Measurements from ENCODE around the gene MAP1LC3B2. TPM values are rescaled to one million over a fixed set of nuclear protein-coding genes. Genes with fewer than 3 reads are reported as not detected.
A peak's percentile ranks its signal among the peaks of the same experiment; 100 is the strongest.

MAP1LC3B2 gene
- total RNA-seq, 1 donor from 2014 or later = 5.8 TPM

- H3K36me3 ChIP-seq (ENCODE audit: insufficient read depth, low read length) = no peaks in the 10 kb centered on the region
- H3K4me2 ChIP-seq (ENCODE audit: low read length) = no peak overlapping the region
- no peaks in the 10 kb centered on the region for H3K4me1 Mint-ChIP-seq (ENCODE audit: low read depth, unreplicated experiment)
- no peak overlapping the region for H3K4me3 Mint-ChIP-seq (ENCODE audit: unreplicated experiment)
- TF ChIP-seq, protein P1, sequence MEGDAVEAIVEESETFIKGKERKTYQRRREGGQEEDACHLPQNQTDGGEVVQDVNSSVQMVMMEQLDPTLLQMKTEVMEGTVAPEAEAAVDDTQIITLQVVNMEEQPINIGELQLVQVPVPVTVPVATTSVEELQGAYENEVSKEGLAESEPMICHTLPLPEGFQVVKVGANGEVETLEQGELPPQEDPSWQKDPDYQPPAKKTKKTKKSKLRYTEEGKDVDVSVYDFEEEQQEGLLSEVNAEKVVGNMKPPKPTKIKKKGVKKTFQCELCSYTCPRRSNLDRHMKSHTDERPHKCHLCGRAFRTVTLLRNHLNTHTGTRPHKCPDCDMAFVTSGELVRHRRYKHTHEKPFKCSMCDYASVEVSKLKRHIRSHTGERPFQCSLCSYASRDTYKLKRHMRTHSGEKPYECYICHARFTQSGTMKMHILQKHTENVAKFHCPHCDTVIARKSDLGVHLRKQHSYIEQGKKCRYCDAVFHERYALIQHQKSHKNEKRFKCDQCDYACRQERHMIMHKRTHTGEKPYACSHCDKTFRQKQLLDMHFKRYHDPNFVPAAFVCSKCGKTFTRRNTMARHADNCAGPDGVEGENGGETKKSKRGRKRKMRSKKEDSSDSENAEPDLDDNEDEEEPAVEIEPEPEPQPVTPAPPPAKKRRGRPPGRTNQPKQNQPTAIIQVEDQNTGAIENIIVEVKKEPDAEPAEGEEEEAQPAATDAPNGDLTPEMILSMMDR (IDR thresholded peaks at IDR 0.05; ENCODE audit: insufficient read depth, low read depth, low read length) = no peak
- TF ChIP-seq EZH2 (IDR thresholded peaks at IDR 0.05; ENCODE audit: insufficient read depth, low read length) = no peak
- H3K27me3 Mint-ChIP-seq (ENCODE audit: low read depth, unreplicated experiment) = peaks cover 11% of the 10 kb centered on the region
- no peak overlapping the region for H3K4me3 ChIP-seq (ENCODE audit: insufficient read depth, low read depth, low read length)
- no peaks in the 10 kb centered on the region for H3K36me3 Mint-ChIP-seq (ENCODE audit: low read depth, unreplicated experiment)
- H3K9me3 ChIP-seq (ENCODE audit: insufficient read depth, low read depth, low read length) = no peaks in the 10 kb centered on the region
- peak overlapping the region; percentile 11 for H3K9ac ChIP-seq (ENCODE audit: low read length)
- no peak overlapping the region for H3K27ac ChIP-seq (ENCODE audit: low read depth, low read length)
- peak overlapping the region; percentile 69 for H2AFZ ChIP-seq (ENCODE audit: low read depth, low read length)
- no peaks in the 10 kb centered on the region for H3K79me2 ChIP-seq (ENCODE audit: insufficient read depth, low read length)
- DNase-seq (ENCODE audit: low read depth) (peak; percentile 35), FAIRE-seq (no peak)
- no peaks in the 10 kb centered on the region for H4K20me1 ChIP-seq (ENCODE audit: insufficient read depth, low read length)
- H3K9me3 Mint-ChIP-seq (ENCODE audit: unreplicated experiment) = peaks cover 9% of the 10 kb centered on the region
- H3K4me1 ChIP-seq (ENCODE audit: insufficient read depth, low read length) = peaks cover 6% of the 10 kb centered on the region
- no peak overlapping the region for H3K27ac Mint-ChIP-seq (ENCODE audit: unreplicated experiment)
- no peaks in the 10 kb centered on the region for H3K27me3 ChIP-seq (ENCODE audit: insufficient read depth, low read length)
Observed at GRCh38 chr12:116591855-116592637, 32.9 kb downstream of the MAP1LC3B2 start.

GRCh38 chr12:116592731-116593130 lies 33.5 kb downstream of the MAP1LC3B2 start:
- DNase-seq (ENCODE audit: low read depth) (no peak), FAIRE-seq (no peak)
- Histone ChIP-seq H3K4me3 (ENCODE audit: insufficient read depth, low read depth, low read length) (no peak overlapping the region), H3K36me3 (ENCODE audit: insufficient read depth, low read length) (no peaks in the 10 kb centered on the region), H3K4me2 (ENCODE audit: low read length) (no peak overlapping the region), H3K27me3 (ENCODE audit: insufficient read depth, low read length) (no peaks in the 10 kb centered on the region), H3K27ac (ENCODE audit: low read depth, low read length) (no peak overlapping the region), H3K79me2 (ENCODE audit: insufficient read depth, low read length) (no peaks in the 10 kb centered on the region), H3K9ac (ENCODE audit: low read length) (no peak overlapping the region), H3K4me1 (ENCODE audit: insufficient read depth, low read length) (peaks cover 6% of the 10 kb centered on the region), H3K9me3 (ENCODE audit: insufficient read depth, low read depth, low read length) (no peaks in the 10 kb centered on the region), H2AFZ (ENCODE audit: low read depth, low read length) (no peak overlapping the region), H4K20me1 (ENCODE audit: insufficient read depth, low read length) (no peaks in the 10 kb centered on the region)
- Mint-ChIP-seq H3K36me3 (ENCODE audit: low read depth, unreplicated experiment) (no peaks in the 10 kb centered on the region), H3K27me3 (ENCODE audit: low read depth, unreplicated experiment) (peaks cover 11% of the 10 kb centered on the region), H3K27ac (ENCODE audit: unreplicated experiment) (no peak overlapping the region), H3K4me1 (ENCODE audit: low read depth, unreplicated experiment) (no peaks in the 10 kb centered on the region), H3K9me3 (ENCODE audit: unreplicated experiment) (peaks cover 6% of the 10 kb centered on the region), H3K4me3 (ENCODE audit: unreplicated experiment) (no peak overlapping the region)
- TF ChIP-seq, protein P1 (IDR thresholded peaks at IDR 0.05; ENCODE audit: insufficient read depth, low read depth, low read length) = no peak
- TF ChIP-seq EZH2 (IDR thresholded peaks at IDR 0.05; ENCODE audit: insufficient read depth, low read length) = no peak
